Activated CD8-positive, alpha-beta T cell treated with anti-CD3 and anti-CD28 coated beads for 36 hours (primary cell): ENCODE results near the gene NHERF1. TPM values are rescaled to one million over a fixed set of nuclear protein-coding genes. Genes with fewer than 3 reads are reported as not detected.

Source experiments
- ATAC-seq: fragments of 200-7000 bp; cut with Tn5 transposase; one replicate; pipeline ENCODE4 v1.10.0; 2021; ENCODE audit warnings: mild to moderate bottlenecking, moderate library complexity
- CTCF ChIA-PET: fragments of 350-600 bp; sonication (Branson Sonifier 250); formaldehyde crosslinking; loops from one replicate; lab custom pipeline; 2021; ENCODE audit warnings: antibody characterized with exemption; lab: Charles Lee
- POLR2A ChIA-PET: fragments of 350-600 bp; sonication (Branson Sonifier 250); formaldehyde crosslinking; loops from one replicate; lab custom pipeline; 2021; ENCODE audit warnings: antibody characterized with exemption; lab: Charles Lee
- DNase-seq: peaks from one replicate; pipeline ENCODE4 v3.0.0-alpha.2; 2020
- H3K27ac Mint-ChIP-seq: one replicate; pipeline ENCODE4 v1.8.0; 2021; ENCODE audit warnings: mild to moderate bottlenecking, mixed read lengths
- H3K27me3 Mint-ChIP-seq: one replicate; pipeline ENCODE4 v1.8.0; 2021; ENCODE audit warnings: mixed read lengths
- H3K36me3 Mint-ChIP-seq: one replicate; pipeline ENCODE4 v1.8.0; 2021; ENCODE audit warnings: low read depth, mixed read lengths
- H3K4me1 Mint-ChIP-seq: one replicate; pipeline ENCODE4 v1.8.0; 2021; ENCODE audit warnings: low read depth, mixed read lengths
- H3K4me3 Mint-ChIP-seq: one replicate; pipeline ENCODE4 v1.8.0; 2021; ENCODE audit warnings: mild to moderate bottlenecking, moderate library complexity, mixed read lengths
- H3K9me3 Mint-ChIP-seq: one replicate; pipeline ENCODE4 v1.8.0; 2021; ENCODE audit warnings: mixed read lengths
- intact Hi-C: fragments of 100-400 bp; cut with micrococcal nuclease; formaldehyde crosslinking; loops from one replicate; pipeline ENCODE4 v1.10.0; 2022
- total RNA-seq, 2 experiments: library from RNA; stranded (reverse); gene quantifications; one replicate each; pipeline ENCODE4 v1.2.3, GENCODE V29; 2021
- TF ChIP-seq, protein P1 (sequence below): fragments of 200-600 bp; IDR thresholded peaks from one replicate; pipeline ENCODE4 v1.8.0; 2022; ENCODE audit warnings: antibody characterized with exemption, mild to moderate bottlenecking

NHERF1 gene
- total RNA-seq, 2 experiments from 2014 or later, result 143 to 150 TPM

DNA sequence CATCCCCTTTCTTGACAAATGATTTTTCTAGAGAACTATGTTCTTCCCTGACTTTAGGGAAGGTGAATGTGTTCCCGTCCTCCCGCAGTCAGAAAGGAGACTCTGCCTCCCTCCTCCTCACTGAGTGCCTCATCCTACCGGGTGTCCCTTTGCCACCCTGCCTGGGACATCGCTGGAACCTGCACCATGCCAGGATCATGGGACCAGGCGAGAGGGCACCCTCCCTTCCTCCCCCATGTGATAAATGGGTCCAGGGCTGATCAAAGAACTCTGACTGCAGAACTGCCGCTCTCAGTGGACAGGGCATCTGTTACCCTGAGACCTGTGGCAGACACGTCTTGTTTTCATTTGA is 20.3 kb downstream of the NHERF1 start:
- intact Hi-C loops, result no loop called here
- H3K9me3 Mint-ChIP-seq, result no peaks in the 10 kb centered on the region
- H3K4me1 Mint-ChIP-seq, result peaks cover 21% of the 10 kb centered on the region
- TF ChIP-seq, protein P1, sequence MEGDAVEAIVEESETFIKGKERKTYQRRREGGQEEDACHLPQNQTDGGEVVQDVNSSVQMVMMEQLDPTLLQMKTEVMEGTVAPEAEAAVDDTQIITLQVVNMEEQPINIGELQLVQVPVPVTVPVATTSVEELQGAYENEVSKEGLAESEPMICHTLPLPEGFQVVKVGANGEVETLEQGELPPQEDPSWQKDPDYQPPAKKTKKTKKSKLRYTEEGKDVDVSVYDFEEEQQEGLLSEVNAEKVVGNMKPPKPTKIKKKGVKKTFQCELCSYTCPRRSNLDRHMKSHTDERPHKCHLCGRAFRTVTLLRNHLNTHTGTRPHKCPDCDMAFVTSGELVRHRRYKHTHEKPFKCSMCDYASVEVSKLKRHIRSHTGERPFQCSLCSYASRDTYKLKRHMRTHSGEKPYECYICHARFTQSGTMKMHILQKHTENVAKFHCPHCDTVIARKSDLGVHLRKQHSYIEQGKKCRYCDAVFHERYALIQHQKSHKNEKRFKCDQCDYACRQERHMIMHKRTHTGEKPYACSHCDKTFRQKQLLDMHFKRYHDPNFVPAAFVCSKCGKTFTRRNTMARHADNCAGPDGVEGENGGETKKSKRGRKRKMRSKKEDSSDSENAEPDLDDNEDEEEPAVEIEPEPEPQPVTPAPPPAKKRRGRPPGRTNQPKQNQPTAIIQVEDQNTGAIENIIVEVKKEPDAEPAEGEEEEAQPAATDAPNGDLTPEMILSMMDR, result no peak
- DNase-seq (no peak), ATAC-seq (no peak)
- CTCF ChIA-PET, result interaction anchor here (3.0 to 8.9 kb wide), 3 partner anchors 9 to 23 kb away, joined by 47 to 110 read pairs (median 54); no protein-coding TSS in a partner anchor
- no peak overlapping the region for H3K4me3 Mint-ChIP-seq
- peak overlapping the region; percentile 63 for H3K27ac Mint-ChIP-seq
- POLR2A ChIA-PET, result interaction anchor here (2.3 kb wide), 1 partner anchor 27 kb away, joined by 6 read pairs; no protein-coding TSS in a partner anchor
- H3K36me3 Mint-ChIP-seq, result peaks cover 43% of the 10 kb centered on the region
- H3K27me3 Mint-ChIP-seq, result no peaks in the 10 kb centered on the region

DNA sequence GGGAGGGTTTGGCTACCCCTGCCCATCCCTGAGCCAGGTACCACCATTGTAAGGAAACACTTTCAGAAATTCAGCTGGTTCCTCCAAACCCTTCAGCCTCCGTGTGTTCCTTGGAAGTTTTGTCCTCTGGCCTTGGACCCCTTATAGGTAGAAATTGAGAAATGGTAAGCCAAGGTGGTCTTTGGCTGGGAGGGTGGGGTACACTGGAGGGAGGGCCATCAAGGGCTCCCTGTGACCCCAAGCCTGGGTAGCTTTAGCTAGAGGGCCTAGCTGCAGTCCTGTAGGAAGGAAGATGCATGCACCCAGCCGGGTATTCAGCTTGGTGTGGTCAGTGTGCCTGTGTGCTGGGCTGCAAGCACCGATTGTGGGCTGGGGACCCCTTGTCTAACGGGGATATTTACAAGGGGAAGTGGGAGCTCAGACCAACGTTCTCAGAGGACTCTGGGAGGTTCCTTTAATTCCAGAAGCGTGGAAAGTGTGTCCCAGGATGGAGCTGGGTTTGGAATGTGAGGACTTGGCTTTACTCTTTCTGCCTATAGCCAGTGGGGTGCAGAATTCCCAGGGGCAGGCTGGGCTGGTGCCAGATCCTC is 20.9 kb downstream of the NHERF1 start:
- peaks cover 26% of the 10 kb centered on the region for H3K4me1 Mint-ChIP-seq
- no peaks in the 10 kb centered on the region for H3K9me3 Mint-ChIP-seq
- H3K36me3 Mint-ChIP-seq, result peaks cover 48% of the 10 kb centered on the region
- TF ChIP-seq, protein P1, result no peak
- H3K27me3 Mint-ChIP-seq, result no peaks in the 10 kb centered on the region
- no peak overlapping the region for H3K4me3 Mint-ChIP-seq
- ChIA-PET CTCF (interaction anchor here (1.1 to 8.9 kb wide), 7 partner anchors 10 to 112 kb away, joined by 10 to 110 read pairs (median 15); partner anchors contain the start of gene RAB37), POLR2A (interaction anchor here (1.3 to 2.3 kb wide), 2 partner anchors 9 to 27 kb away, joined by 3 to 6 read pairs; no protein-coding TSS in a partner anchor)
- intact Hi-C loops, result no loop called here
- DNase-seq (no peak), ATAC-seq (no peak)
- H3K27ac Mint-ChIP-seq, result peak overlapping the region; percentile 52

DNA sequence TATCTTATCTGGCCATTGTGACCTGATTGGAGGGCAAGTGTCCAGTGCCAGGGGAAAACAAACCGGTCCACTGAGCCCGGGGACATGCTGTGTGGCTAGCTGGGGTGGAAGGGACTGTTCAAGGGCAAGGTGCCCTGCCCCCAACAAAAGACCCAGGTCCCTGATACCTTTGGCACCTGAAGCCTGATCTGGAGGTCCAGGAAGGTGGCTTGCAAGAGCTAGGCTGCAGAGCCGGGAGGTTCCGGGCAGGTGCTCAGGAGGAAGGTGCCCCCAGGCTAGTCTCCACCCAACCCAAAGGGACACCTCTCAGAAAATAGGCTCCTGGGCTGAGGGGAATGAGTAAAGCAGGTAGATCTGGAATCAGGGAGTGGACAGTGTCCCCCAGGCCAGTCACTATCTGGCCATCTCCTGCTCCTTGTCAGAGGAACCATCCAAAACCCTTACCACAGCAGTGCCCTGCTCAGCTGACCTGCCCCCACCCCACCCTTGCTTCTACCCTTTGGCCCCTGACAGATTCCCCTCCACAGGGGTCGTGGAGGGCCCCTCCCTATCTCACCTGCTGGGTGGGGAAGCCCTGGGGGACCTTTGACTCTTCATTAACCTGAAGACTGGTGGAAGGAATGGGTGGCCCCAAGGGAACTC is 21.5 kb downstream of the NHERF1 start:
- peaks cover 47% of the 10 kb centered on the region for H3K36me3 Mint-ChIP-seq
- intact Hi-C loops, result no loop called here
- peaks cover 26% of the 10 kb centered on the region for H3K4me1 Mint-ChIP-seq
- ChIA-PET POLR2A (interaction anchor here (1.1 to 2.3 kb wide), 4 partner anchors 8 to 28 kb away, joined by 3 to 9 read pairs (median 7); no protein-coding TSS in a partner anchor), CTCF (interaction anchor here (1.1 to 8.9 kb wide), 9 partner anchors 10 to 113 kb away, joined by 10 to 110 read pairs (median 15); partner anchors contain the start of gene RAB37)
- no peaks in the 10 kb centered on the region for H3K9me3 Mint-ChIP-seq
- H3K4me3 Mint-ChIP-seq, result no peak overlapping the region
- ATAC-seq (no peak), DNase-seq (no peak)
- TF ChIP-seq, protein P1, result no peak
- H3K27me3 Mint-ChIP-seq, result no peaks in the 10 kb centered on the region
- H3K27ac Mint-ChIP-seq, result peak overlapping the region; percentile 52

DNA sequence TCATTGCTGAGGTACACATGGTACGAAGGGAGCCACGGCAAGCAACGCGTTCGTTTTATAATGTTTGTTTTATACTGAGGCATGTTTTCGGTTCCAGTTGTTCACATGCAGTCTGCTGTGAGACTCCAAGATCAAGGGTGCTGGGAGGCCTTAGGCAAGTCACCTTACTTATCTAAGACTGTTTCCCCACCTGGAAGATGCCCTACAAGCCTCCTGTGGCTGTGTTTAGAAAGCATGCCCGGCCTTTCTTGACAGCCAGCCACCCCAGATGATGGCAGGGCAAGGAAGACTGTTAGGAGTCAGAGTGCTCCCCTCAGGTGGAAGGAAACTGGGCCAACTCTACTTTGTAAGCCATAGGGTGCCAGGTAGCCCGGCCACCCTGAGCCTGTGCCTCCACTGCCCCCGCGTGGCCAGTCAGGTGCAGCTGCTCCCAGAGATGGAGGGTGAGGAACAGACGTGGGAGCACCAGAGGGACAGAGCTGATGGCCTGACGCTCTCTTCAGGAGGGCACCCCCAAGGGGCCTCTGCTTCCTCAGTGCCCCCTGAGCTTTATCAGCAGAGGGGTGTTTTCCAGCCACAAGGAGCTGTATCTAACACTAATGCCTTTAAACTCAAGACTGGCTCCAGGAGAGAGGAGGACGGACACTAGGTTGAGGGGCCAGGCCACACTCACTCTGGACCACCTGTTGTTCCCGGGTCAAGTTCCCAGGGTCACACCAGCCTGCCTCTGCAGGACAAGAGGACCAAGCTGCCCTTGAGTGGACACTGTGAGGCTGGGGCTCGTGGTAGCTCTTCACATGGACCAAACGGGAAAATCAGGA is 22.3 kb downstream of the NHERF1 start:
- Mint-ChIP-seq H3K4me3 (no peak overlapping the region), H3K27ac (peak overlapping the region; percentile 72), H3K27me3 (no peaks in the 10 kb centered on the region), H3K36me3 (peaks cover 49% of the 10 kb centered on the region), H3K9me3 (no peaks in the 10 kb centered on the region), H3K4me1 (peaks cover 30% of the 10 kb centered on the region)
- DNase-seq, result peak; percentile 78
- intact Hi-C loops, result no loop called here
- ChIA-PET CTCF (interaction anchor here (0.7 to 8.9 kb wide), 20 partner anchors 9 to 264 kb away, joined by 3 to 110 read pairs (median 4); partner anchors contain the start of gene RAB37), POLR2A (interaction anchor here (0.6 to 2.3 kb wide), 7 partner anchors 9 to 113 kb away, joined by 3 to 9 read pairs (median 5); no protein-coding TSS in a partner anchor)
- peak; percentile 88 for ATAC-seq
- TF ChIP-seq, protein P1, result peak; percentile 76
